Esophagus squamous epithelium (tissue), 4 donors: ENCODE results near the gene OXT.

Source experiments
- CTCF ChIP-seq, 6 experiments: fragments of 450-650 bp in 4 of 6; fragments of 200-600 bp in 2 of 6; sonication (generic) in 2 of 6; IDR thresholded peaks; one replicate each; pipeline ENCODE4 v1.5.1; 2016 to 2019; ENCODE audit warnings: antibody characterized with exemption in 6 of 6, mild to moderate bottlenecking in 4 of 6, moderate library complexity in 4 of 6
- POLR2A ChIP-seq, 4 donors: fragments of 450-650 bp; IDR thresholded peaks; one replicate each; pipeline ENCODE4 v1.6.1; 2017; ENCODE audit warnings: antibody characterized with exemption in 4 of 4, mild to moderate bottlenecking in 4 of 4, moderate library complexity in 3 of 4

GRCh38 chr20:3068986-3069900 lies 2.2 kb upstream of the OXT start:
- no peak for TF ChIP-seq CTCF (IDR thresholded peaks at IDR 0.05)
- no peak for TF ChIP-seq POLR2A (IDR thresholded peaks at IDR 0.05)
